NCI-H1105 (cell line): ENCODE measurements around the gene TYW1.
"Not testable (repeated sequence)": the region's sequence is repeated elsewhere in the genome, so short reads cannot be mapped to it uniquely, and the experiment has no call there.

Experiments
- DNase-seq: peaks from one replicate; lab custom pipeline; 2025; lab: John Stamatoyannopoulos, UW

The TYW1 gene

DNA sequence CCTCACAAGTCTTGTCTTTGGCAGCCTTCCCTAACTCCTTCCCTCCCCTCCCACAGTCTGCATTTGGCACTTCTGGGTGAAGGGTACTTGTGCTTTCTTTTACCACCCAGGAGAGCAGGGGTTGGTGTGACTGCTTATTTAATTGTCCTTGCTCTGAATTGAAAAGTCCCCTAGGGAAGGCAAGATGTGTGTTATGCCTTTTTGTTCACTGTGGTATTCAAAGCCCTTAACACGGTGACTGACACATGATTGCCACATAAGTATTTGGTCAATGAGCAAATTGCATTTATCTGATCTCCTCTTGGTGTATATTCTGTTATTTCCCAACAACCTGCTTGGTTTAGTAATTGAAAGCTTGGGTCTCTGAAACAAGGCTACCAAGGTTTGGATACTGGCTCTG lies 134.1 kb downstream of the TYW1 start:
- not testable (repeated sequence) for DNase-seq

DNA sequence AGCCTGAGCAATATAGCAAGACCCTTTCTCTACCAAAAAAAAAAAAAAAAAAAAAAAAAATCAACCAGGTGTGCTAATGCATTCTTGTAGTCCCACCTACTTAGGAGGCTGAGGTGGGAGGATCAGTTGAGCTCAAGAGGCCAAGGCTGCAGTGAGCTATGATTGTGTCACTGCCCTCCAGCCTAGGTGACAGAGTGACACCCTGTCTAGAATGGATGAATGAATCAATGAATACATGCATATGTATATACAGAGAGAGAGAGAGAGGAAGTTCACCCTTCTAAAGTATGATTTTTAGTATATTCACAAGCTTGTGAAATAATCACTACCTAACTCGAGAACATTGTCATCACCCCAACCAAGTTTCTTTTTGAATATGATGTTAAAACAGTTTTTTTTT lies 138.3 kb downstream of the TYW1 start:
- not testable (repeated sequence) for DNase-seq

- not testable (repeated sequence) for DNase-seq
Observed at GRCh38 chr7:67135617-67136486, 139.2 kb downstream of the TYW1 start.

DNA sequence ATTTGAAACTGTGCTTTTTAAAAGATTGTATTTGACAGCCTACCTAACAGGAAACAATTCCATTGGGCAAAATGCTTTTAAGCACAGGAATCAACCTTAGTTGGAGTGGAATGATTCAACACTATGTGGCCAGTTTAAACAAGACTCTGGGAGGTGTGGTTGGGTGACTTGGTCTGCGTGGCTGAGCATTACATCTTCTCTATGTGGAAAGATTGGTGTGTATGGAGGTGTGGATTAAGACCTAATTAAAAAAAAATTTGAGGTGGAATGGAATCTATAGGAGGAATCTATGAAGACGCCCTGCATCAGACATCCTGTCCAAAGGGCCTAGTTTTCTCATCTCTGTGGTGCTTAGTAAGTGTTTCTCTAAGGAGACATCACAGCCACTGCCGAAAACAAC lies 140.9 kb downstream of the TYW1 start:
- DNase-seq, result not testable (repeated sequence)

DNA sequence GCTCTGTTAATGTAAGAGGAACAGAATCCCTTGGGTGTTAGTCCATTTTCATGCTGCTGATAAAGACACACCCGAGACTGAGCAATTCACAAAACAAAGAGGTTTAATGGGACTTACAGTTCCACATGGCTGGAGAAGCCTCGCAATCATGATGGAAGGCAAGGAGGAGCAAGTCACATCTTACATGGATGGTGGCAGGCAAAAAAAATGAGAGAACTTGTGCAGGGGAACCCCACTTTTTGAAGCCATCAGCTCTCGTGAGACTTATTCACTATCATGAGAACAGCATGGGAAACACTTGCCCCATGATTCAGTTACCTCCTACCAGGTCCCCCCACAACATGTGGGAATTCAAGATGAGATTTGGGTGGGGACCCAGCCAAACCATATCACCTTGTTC lies 143.2 kb downstream of the TYW1 start:
- not testable (repeated sequence) for DNase-seq

- DNase-seq, result not testable (repeated sequence)
Observed at GRCh38 chr7:67141001-67141400, 144.4 kb downstream of the TYW1 start.

DNA sequence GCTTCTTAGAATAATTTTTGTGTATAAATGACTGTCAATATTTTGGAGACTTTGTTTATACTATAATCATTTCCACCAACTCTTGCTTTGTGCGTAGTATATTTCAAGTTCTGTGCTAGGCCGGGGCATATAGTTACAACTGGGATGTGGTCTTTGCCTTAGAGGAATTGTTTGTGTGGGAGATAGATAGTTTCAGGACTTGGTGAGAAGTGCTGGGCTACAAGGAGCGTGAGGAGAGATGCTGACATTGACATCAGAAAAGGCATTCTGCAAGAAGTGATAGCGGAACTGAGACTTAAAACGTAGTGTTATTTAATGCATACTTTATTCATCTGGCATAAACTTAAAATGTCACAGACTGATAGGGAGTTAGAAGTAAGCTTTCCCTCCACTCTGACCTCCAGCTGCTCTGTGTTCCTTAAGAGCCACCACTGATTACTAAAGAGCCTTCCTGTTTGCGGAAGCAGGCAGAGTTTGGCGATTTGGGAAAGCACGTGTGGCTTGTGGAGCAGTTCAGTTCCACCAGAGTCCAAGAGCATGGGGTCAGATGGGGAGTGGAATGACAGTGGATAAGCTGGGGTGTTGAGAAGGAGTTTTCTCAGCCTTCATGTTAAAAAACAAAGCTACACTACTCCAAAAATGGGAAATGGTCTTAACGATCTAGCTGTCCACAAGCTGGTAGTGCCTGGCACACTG lies 146.6 kb downstream of the TYW1 start:
- not testable (repeated sequence) for DNase-seq

GRCh38 chr7:67145581-67146193 lies 149.1 kb downstream of the TYW1 start:
- DNase-seq, result not testable (repeated sequence)

GRCh38 chr7:67149131-67149530 lies 152.5 kb downstream of the TYW1 start:
- DNase-seq, result not testable (repeated sequence)

DNA sequence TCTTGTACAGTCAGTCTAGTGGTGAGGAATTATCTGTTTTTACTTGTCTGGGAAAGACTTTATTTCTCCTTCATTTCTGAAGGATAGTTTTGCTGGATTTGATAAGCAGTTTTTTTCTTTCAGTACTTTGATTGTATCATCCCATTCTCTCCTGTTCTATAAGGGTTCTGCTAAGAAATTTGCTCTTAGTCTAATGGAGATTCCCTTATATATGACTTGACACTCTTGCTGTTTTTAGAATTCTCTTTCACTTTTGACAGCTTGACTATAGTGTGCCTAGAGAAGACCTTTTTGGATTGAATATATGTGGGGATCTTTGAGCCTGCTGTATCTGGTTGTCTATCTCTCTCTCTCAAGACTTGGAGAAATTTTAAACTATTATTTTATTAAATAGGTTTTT lies 157.7 kb downstream of the TYW1 start:
- DNase-seq, result not testable (repeated sequence)

GRCh38 chr7:67156064-67156463 lies 159.4 kb downstream of the TYW1 start:
- DNase-seq, result not testable (repeated sequence)

GRCh38 chr7:67163285-67163684 lies 166.7 kb downstream of the TYW1 start:
- not testable (repeated sequence) for DNase-seq

DNA sequence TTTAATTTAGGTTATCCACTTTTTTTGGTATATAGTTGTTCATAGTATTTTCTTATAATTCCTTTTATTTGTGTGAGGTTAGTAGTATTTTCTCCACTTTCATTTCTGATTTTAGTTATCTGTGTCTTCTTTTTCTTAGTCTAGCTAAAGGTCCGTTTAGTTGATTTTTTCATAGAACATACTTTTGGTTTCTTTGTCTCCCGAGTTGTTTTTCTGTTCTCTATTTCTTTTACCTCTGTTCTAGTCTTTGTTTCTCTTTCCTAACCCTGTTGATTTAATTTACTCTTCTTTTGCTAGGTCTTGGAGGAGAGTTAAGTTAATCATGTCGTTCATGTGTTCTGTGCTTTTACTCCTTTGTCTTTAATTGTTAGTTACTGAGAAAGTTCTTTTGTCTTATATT lies 174.5 kb downstream of the TYW1 start:
- DNase-seq, result not testable (repeated sequence)

- not testable (repeated sequence) for DNase-seq
Observed at GRCh38 chr7:67176730-67177129, 180.1 kb downstream of the TYW1 start.

GRCh38 chr7:67178915-67179688 lies 182.5 kb downstream of the TYW1 start:
- DNase-seq, result not testable (repeated sequence)

- DNase-seq, result not testable (repeated sequence)
Observed at GRCh38 chr7:67182956-67183750, 186.5 kb downstream of the TYW1 start.

GRCh38 chr7:67184912-67185659 lies 188.5 kb downstream of the TYW1 start:
- not testable (repeated sequence) for DNase-seq

GRCh38 chr7:67185660-67186129 lies 189.1 kb downstream of the TYW1 start:
- not testable (repeated sequence) for DNase-seq

GRCh38 chr7:67189160-67189559 lies 192.5 kb downstream of the TYW1 start:
- DNase-seq, result not testable (repeated sequence)
